UCSD-AML1 (cell line): Measurements from ENCODE around the gene FAM53C.
"Not testable (repeated sequence)": the region's sequence is repeated elsewhere in the genome, so short reads cannot be mapped to it uniquely, and the experiment has no call there.

Experiments
- DNase-seq: peaks from one replicate; lab custom pipeline; 2025; ENCODE audit not compliant: unreplicated experiment; lab: John Stamatoyannopoulos, UW

The FAM53C gene

DNA sequence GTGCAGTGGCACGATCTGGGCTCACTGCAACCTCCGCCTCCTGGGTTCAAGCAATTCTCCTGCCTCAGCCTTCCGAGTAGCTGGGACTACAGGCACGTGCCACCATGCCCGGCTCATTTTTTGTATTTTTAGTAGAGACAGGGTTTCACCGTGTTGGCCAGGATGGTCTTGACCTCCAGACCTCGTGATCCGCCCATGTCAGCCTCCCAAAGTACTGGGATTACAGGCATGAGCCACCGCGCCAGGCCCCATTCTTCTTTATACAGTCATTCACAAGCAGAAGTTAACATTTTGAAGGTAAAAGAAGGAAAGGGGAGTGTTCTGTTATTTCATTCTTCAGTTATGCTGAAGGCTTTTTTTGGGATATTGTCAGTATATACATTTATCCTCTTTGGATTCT is 51.8 kb downstream of the FAM53C start:
- not testable (repeated sequence) for DNase-seq

- no peak for DNase-seq
Measured at GRCh38 chr5:138391859-138392386, 53.9 kb downstream of the FAM53C start.
